SK-N-SH treated with all-trans-retinoic acid at 6 μM for 48 hours (cell line): ENCODE data around the gene RPE.

Experiments
- ARNTL ChIP-seq: fragments of 450-650 bp; formaldehyde crosslinking; IDR thresholded peaks from 2 replicates; pipeline ENCODE4 v1.5.0; 2020; ENCODE audit warnings: low read depth, mild to moderate bottlenecking, moderate library complexity, borderline replicate concordance
- BACH2 ChIP-seq: fragments of 250-450 bp; sonication (Bioruptor Pico); IDR thresholded peaks from 2 replicates; pipeline ENCODE4 v1.9.0; 2021; ENCODE audit warnings: mild to moderate bottlenecking, borderline replicate concordance
- GLIS3 ChIP-seq: fragments of 250-450 bp; sonication (Bioruptor Pico); IDR thresholded peaks from 2 replicates; pipeline ENCODE4 v1.5.0; 2020; ENCODE audit warnings: mild to moderate bottlenecking, moderate library complexity
- TOX ChIP-seq: fragments of 250-450 bp; sonication (Bioruptor Pico); IDR thresholded peaks from 2 replicates; pipeline ENCODE4 v1.8.0; 2021; ENCODE audit warnings: mild to moderate bottlenecking, moderate library complexity, borderline replicate concordance
- ZFP3 ChIP-seq: fragments of 250-450 bp; sonication (Bioruptor Pico); IDR thresholded peaks from 2 replicates; pipeline ENCODE4 v1.5.0; 2020; ENCODE audit warnings: mild to moderate bottlenecking, moderate library complexity
- ZNF565 ChIP-seq: fragments of 450-650 bp; formaldehyde crosslinking; conservative IDR thresholded peaks from 2 replicates; pipeline ENCODE4 v1.5.0; 2020; ENCODE audit warnings: low read depth, mild to moderate bottlenecking, moderate library complexity
- TF ChIP-seq, protein P1 (sequence below): fragments of 250-450 bp; sonication (Bioruptor Pico); IDR thresholded peaks from 2 replicates; pipeline ENCODE4 v1.5.1; 2020; ENCODE audit warnings: low read depth, mild to moderate bottlenecking, moderate library complexity

DNA sequence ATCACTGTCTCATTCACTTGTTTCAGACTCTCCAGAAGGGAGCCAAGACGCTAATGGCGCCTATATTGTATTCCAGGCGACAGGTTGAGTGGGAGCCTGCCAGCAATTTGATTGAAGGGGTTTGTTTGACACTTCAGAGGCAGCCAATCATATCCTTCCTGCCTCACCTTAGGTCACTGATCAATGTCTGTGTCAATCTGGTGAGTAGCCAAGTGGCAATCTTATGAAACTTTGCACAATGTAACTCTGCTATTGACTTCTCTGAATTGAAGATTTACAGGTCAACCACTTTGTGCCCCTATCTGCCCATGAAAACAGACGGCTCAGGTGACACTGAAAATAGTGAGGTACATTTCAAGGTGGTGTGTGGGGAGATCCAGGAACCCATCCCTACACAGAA is 32.7 kb upstream of the RPE start:
- TF ChIP-seq ZNF565 (CRISPR knock-in tag) (no peak), ZFP3 (no peak), TOX (CRISPR knock-in tag) (no peak), GLIS3 (CRISPR knock-in tag) (no peak), BACH2 (CRISPR knock-in tag) (no peak), ARNTL (no peak)
- TF ChIP-seq, protein P1, sequence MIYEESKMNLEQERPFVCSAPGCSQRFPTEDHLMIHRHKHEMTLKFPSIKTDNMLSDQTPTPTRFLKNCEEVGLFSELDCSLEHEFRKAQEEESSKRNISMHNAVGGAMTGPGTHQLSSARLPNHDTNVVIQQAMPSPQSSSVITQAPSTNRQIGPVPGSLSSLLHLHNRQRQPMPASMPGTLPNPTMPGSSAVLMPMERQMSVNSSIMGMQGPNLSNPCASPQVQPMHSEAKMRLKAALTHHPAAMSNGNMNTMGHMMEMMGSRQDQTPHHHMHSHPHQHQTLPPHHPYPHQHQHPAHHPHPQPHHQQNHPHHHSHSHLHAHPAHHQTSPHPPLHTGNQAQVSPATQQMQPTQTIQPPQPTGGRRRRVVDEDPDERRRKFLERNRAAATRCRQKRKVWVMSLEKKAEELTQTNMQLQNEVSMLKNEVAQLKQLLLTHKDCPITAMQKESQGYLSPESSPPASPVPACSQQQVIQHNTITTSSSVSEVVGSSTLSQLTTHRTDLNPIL (CRISPR knock-in tag) = no peak
